ENCODE data around the gene TTLL12.

DNA sequence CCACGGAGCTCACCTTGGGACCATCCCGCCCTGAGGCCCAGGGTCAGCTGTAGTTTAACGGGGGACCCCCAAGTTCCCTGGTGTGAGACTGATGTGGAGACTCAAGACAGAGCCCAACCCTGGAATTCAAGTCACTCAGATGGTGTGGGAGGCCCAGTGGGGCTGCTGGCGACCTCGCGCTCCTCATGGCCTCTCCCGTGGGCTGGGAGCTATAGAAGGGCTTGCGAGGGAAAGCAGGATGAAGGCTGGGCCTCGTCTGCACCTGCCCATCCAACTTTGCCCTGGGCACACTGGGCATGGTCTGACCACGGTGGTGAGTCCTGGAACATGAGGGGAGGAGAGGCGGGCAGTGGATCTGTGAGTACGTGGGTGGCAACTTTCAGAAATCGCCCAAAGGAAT, 13.6 kb upstream of the TTLL12 start:
- TF ChIP-seq EZH2 (IDR thresholded peaks at IDR 0.05; ENCODE audit: insufficient read depth, poor library complexity, severe bottlenecking) (no peak), EZH2phosphoT487 (IDR thresholded peaks at IDR 0.05; ENCODE audit: insufficient read depth, low read depth) (no peak)
